Glutamatergic neuron (in vitro differentiated cells): ENCODE results near the gene TMEM114. TPM values are rescaled to one million over a fixed set of nuclear protein-coding genes. Genes with fewer than 3 reads are reported as not detected.

Experiments used
- DNase-seq: peaks from one replicate; pipeline ENCODE4 v3.0.0; 2022
- H3K27ac Mint-ChIP-seq: one replicate; pipeline ENCODE4 v1.8.0; 2020; ENCODE audit warnings: mild to moderate bottlenecking, mixed read lengths, inconsistent platforms; ENCODE audit not compliant: unreplicated experiment
- H3K27me3 Mint-ChIP-seq: one replicate; pipeline ENCODE4 v1.8.0; 2020; ENCODE audit warnings: mild to moderate bottlenecking, moderate library complexity, mixed read lengths, inconsistent platforms; ENCODE audit not compliant: unreplicated experiment
- H3K36me3 Mint-ChIP-seq: one replicate; pipeline ENCODE4 v1.8.0; 2020; ENCODE audit warnings: mild to moderate bottlenecking, mixed read lengths, inconsistent platforms; ENCODE audit not compliant: unreplicated experiment
- H3K4me1 Mint-ChIP-seq: one replicate; pipeline ENCODE4 v1.8.0; 2020; ENCODE audit warnings: mild to moderate bottlenecking, low read depth, mixed read lengths, inconsistent platforms; ENCODE audit not compliant: unreplicated experiment
- H3K4me3 Mint-ChIP-seq: one replicate; pipeline ENCODE4 v1.8.0; 2020; ENCODE audit warnings: mild to moderate bottlenecking, mixed read lengths, inconsistent platforms; ENCODE audit not compliant: unreplicated experiment
- H3K9me3 Mint-ChIP-seq: one replicate; pipeline ENCODE4 v1.8.0; 2020; ENCODE audit warnings: mild to moderate bottlenecking, moderate library complexity, mixed read lengths, inconsistent platforms; ENCODE audit not compliant: unreplicated experiment
- total RNA-seq: library from RNA; stranded (reverse); fragmentation: NEBNext Ultra II Directional; extraction: Animal tissue kit (Norgen Biotek cat#: 25700); gene quantifications from one replicate; pipeline ENCODE4 v1.2.1, GENCODE V29; 2021; ENCODE audit not compliant: unreplicated experiment
- TF ChIP-seq, protein P1 (sequence below): fragments of 200-600 bp; sonication (generic); IDR thresholded peaks from one replicate; pipeline ENCODE4 v1.5.0; 2021; ENCODE audit not compliant: partially characterized antibody, unreplicated experiment

Gene TMEM114
- total RNA-seq, 1 donor from 2014 or later = not detected

DNA sequence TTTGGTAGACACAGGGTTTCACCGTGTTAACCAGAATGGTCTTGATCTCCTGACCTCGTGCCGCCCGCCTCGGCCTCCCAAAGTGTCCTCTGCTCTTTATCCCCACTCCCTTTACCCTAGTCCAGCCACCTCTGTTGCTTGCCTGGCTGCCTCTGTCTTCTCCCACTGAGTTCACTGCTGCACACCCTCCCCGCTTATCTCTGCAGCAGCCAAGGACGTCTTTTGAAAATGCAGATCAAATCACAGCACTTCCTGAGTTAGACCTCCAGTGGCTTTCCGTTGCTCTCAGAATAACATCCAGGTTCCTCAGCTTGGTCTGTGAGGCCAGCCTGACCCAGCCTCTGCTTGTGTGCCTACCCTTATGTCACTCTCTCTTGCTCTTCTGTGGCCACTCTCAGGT lies 36.6 kb upstream of the TMEM114 start:
- DNase-seq = no peak
- peaks cover 8% of the 10 kb centered on the region for H3K9me3 Mint-ChIP-seq
- no peak overlapping the region for H3K4me3 Mint-ChIP-seq
- H3K4me1 Mint-ChIP-seq = peaks cover 6% of the 10 kb centered on the region
- peaks cover 2% of the 10 kb centered on the region for H3K27me3 Mint-ChIP-seq
- no peaks in the 10 kb centered on the region for H3K36me3 Mint-ChIP-seq
- no peak overlapping the region for H3K27ac Mint-ChIP-seq
- TF ChIP-seq, protein P1, sequence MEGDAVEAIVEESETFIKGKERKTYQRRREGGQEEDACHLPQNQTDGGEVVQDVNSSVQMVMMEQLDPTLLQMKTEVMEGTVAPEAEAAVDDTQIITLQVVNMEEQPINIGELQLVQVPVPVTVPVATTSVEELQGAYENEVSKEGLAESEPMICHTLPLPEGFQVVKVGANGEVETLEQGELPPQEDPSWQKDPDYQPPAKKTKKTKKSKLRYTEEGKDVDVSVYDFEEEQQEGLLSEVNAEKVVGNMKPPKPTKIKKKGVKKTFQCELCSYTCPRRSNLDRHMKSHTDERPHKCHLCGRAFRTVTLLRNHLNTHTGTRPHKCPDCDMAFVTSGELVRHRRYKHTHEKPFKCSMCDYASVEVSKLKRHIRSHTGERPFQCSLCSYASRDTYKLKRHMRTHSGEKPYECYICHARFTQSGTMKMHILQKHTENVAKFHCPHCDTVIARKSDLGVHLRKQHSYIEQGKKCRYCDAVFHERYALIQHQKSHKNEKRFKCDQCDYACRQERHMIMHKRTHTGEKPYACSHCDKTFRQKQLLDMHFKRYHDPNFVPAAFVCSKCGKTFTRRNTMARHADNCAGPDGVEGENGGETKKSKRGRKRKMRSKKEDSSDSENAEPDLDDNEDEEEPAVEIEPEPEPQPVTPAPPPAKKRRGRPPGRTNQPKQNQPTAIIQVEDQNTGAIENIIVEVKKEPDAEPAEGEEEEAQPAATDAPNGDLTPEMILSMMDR = no peak

DNA sequence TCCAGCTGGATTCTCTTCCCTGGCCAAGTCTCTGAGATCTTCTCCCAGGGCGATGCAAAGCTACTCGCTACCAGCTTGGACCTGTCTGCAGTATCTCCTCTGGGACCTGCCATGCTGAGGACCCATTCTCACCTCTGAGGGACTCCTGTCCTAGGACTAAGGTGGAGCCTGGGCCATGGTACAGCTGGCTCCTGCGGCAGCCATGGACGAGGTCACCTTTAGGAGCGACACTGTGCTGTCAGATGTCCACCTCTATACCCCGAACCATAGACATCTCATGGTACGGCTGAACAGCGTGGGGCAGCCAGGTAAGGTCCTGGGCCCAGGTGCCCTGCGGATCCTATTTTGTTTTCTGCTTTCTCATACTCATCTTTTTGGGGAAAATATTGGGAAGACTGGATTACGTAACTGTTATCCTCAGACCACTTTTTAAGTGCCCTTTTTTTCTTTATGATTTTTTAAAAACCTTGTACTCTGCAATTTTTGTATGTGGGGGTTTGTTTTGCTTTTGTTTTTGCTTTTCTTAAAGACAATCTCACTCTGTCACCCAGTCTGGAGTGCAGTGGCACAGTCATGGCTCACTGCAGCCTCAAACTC lies 35.3 kb upstream of the TMEM114 start:
- no peak overlapping the region for H3K4me3 Mint-ChIP-seq
- no peak overlapping the region for H3K27ac Mint-ChIP-seq
- TF ChIP-seq, protein P1 = no peak
- peaks cover 6% of the 10 kb centered on the region for H3K4me1 Mint-ChIP-seq
- no peaks in the 10 kb centered on the region for H3K36me3 Mint-ChIP-seq
- H3K27me3 Mint-ChIP-seq = peaks cover 2% of the 10 kb centered on the region
- peaks cover 8% of the 10 kb centered on the region for H3K9me3 Mint-ChIP-seq
- DNase-seq = no peak

DNA sequence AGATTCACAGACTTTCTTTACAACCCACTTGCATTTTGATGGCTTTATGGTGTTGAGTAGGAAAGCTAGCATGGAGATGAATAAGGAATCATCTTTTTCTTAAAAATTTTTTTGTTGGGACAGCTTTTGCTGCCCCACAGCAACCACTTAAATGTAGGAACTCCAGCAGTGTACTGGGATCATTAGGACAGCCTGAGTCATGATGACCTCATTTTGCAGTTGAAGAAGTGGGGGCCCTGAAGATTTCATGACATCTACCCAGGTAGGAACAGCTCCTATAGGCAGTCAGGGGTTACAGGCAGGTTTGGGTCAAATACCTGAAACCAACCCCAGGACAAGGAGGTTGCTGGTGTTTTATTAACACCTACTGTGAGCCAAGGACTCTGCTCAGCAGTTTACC lies 33.3 kb upstream of the TMEM114 start:
- no peak for DNase-seq
- peaks cover 6% of the 10 kb centered on the region for H3K4me1 Mint-ChIP-seq
- no peak overlapping the region for H3K27ac Mint-ChIP-seq
- TF ChIP-seq, protein P1 = no peak
- peaks cover 8% of the 10 kb centered on the region for H3K9me3 Mint-ChIP-seq
- peak overlapping the region; percentile 52 for H3K4me3 Mint-ChIP-seq
- H3K27me3 Mint-ChIP-seq = peaks cover 2% of the 10 kb centered on the region
- H3K36me3 Mint-ChIP-seq = no peaks in the 10 kb centered on the region

DNA sequence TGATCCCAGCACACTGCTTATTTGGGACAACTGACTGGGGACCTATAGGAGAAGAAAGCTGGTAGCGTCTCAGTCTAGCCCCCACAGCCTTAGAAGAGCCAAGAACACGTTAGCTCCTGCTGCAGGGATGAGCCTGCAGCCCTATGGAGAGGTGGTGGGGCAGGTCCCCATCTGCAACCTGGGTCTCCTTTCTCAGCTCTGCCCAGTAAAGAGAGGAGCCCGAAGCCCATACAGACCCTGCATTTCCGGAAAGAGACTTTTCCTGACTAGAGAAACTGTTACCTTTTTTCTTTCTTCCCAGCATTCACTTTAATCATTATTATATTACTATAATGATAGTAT lies 32.0 kb upstream of the TMEM114 start:
- Mint-ChIP-seq H3K27me3 (peaks cover 2% of the 10 kb centered on the region), H3K9me3 (peaks cover 9% of the 10 kb centered on the region), H3K4me3 (peak overlapping the region; percentile 89), H3K36me3 (no peaks in the 10 kb centered on the region), H3K4me1 (peaks cover 6% of the 10 kb centered on the region), H3K27ac (peak overlapping the region; percentile 90)
- DNase-seq = no peak
- TF ChIP-seq, protein P1 = no peak

DNA sequence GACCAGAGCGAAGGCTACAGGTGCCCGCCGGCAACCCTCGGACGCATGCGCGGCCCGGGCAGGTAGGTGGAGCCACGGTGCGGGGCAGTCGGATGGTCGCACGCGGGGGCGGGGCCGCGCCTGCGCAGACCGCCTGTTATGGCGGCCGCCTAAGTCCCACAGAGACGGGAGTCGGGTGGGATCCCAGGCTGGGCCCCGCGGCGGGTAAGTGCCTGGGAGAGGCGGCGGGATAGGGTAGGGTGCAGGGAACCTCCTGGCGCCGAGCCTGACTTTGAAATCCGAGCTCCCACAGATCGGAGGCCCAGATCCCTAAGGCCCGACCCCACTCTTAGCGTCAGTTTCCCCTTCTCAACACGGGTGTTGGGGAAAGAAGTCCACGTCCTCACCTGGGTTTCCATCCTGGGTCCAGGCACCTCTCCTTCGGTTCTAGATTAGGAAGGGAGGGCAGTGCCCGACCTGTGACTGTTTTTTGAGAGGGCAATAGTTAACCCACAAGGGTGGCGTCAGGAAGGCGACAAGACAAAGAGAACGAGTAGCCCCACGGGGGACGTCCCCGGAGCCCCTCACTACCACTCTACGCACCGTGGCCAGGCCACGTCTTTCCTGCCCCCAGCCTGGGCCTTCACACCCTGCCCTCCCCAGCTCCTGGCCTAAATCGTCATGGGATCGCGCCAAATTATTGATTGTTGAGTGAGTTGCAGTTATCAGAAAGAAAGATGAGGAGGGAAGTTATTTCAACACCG lies 31.4 kb upstream of the TMEM114 start, which contains the start of gene METTL22:
Gene METTL22, plus strand, starts transcription at position 127 of the 743 bp plus-strand sequence. CDS start 3,968 bp downstream, outside the sequence.
- Mint-ChIP-seq H3K4me1 (peaks cover 4% of the 10 kb centered on the region), H3K36me3 (no peaks in the 10 kb centered on the region), H3K9me3 (peaks cover 9% of the 10 kb centered on the region), H3K27me3 (peaks cover 2% of the 10 kb centered on the region), H3K27ac (peak within 1 kb of the TSS; percentile 90), H3K4me3 (peak within 1 kb of the TSS; percentile 89)
- DNase-seq = peak; percentile 95
- TF ChIP-seq, protein P1 = no peak
